Type B pancreatic cell (in vitro differentiated cells): ENCODE data around the gene CFAP52. TPM values are rescaled to one million over a fixed set of nuclear protein-coding genes. Genes with fewer than 3 reads are reported as not detected.
A peak's percentile ranks its signal among the peaks of the same experiment; 100 is the strongest.
"Not testable (repeated sequence)": the region's sequence is repeated elsewhere in the genome, so short reads cannot be mapped to it uniquely, and the experiment has no call there.

Experiments used
- DNase-seq: peaks from one replicate; pipeline ENCODE4 v3.0.0; 2021; ENCODE audit warnings: mixed read lengths; ENCODE audit not compliant: unreplicated experiment; ENCODE audit errors: extremely low spot score
- H3K27ac Mint-ChIP-seq: 2 replicates; pipeline ENCODE4 v1.8.0; 2021; ENCODE audit warnings: mild to moderate bottlenecking, mixed read lengths
- H3K27me3 Mint-ChIP-seq: 2 replicates; pipeline ENCODE4 v1.8.0; 2021; ENCODE audit warnings: mixed read lengths
- H3K36me3 Mint-ChIP-seq: 2 replicates; pipeline ENCODE4 v1.8.0; 2021; ENCODE audit warnings: mixed read lengths
- H3K4me1 Mint-ChIP-seq: one replicate; pipeline ENCODE4 v1.8.0; 2021; ENCODE audit warnings: mixed read lengths; ENCODE audit not compliant: unreplicated experiment
- H3K4me3 Mint-ChIP-seq: 2 replicates; pipeline ENCODE4 v1.8.0; 2021; ENCODE audit warnings: mild to moderate bottlenecking, mixed read lengths
- H3K9me3 Mint-ChIP-seq: 2 replicates; pipeline ENCODE4 v1.8.0; 2021; ENCODE audit warnings: mixed read lengths
- CTCF ChIP-seq: fragments of 200-600 bp; sonication (generic); conservative IDR thresholded peaks from 2 replicates; pipeline ENCODE4 v1.5.0; 2021; ENCODE audit warnings: antibody characterized with exemption, mild to moderate bottlenecking
- total RNA-seq: library from RNA; stranded (reverse); gene quantifications from 2 replicates; pipeline ENCODE4 v1.2.1, GENCODE V29; 2021; ENCODE audit warnings: low replicate concordance

Gene CFAP52
- total RNA-seq, 1 donor from 2014 or later: 7.0 TPM

- Mint-ChIP-seq H3K27me3 (no peaks in the 10 kb centered on the region), H3K4me3 (no peak overlapping the region), H3K27ac (no peak overlapping the region), H3K9me3 (no peaks in the 10 kb centered on the region), H3K4me1 (no peaks in the 10 kb centered on the region), H3K36me3 (peaks cover 6% of the 10 kb centered on the region)
- no peak for DNase-seq
- TF ChIP-seq CTCF: no peak
Observed at GRCh38 chr17:9658593-9659211, 82.3 kb downstream of the CFAP52 start.

- Mint-ChIP-seq H3K9me3 (peaks cover 12% of the 10 kb centered on the region), H3K27me3 (no peaks in the 10 kb centered on the region), H3K4me3 (no peak overlapping the region), H3K4me1 (no peaks in the 10 kb centered on the region), H3K36me3 (peaks cover 21% of the 10 kb centered on the region), H3K27ac (no peak overlapping the region)
- TF ChIP-seq CTCF: no peak
- no peak for DNase-seq
Observed at GRCh38 chr17:9661027-9661426, 84.6 kb downstream of the CFAP52 start.

GRCh38 chr17:9663511-9663910 is 87.1 kb downstream of the CFAP52 start:
- not testable (repeated sequence) for H3K4me3 Mint-ChIP-seq, H3K4me1 Mint-ChIP-seq, H3K27ac Mint-ChIP-seq, H3K27me3 Mint-ChIP-seq, DNase-seq
- Mint-ChIP-seq H3K9me3 (peaks cover 13% of the 10 kb centered on the region), H3K36me3 (peaks cover 22% of the 10 kb centered on the region)

GRCh38 chr17:9666461-9667050 is 90.1 kb downstream of the CFAP52 start:
- Mint-ChIP-seq H3K4me3 (no peak overlapping the region), H3K9me3 (peaks cover 13% of the 10 kb centered on the region), H3K27ac (no peak overlapping the region), H3K4me1 (peaks cover 22% of the 10 kb centered on the region), H3K27me3 (peaks cover 2% of the 10 kb centered on the region), H3K36me3 (peaks cover 32% of the 10 kb centered on the region)
- TF ChIP-seq CTCF: no peak
- no peak for DNase-seq

GRCh38 chr17:9668517-9668916 is 92.1 kb downstream of the CFAP52 start:
- DNase-seq: no peak
- Mint-ChIP-seq H3K4me1 (peaks cover 22% of the 10 kb centered on the region), H3K4me3 (no peak overlapping the region), H3K27me3 (peaks cover 2% of the 10 kb centered on the region), H3K36me3 (peaks cover 32% of the 10 kb centered on the region), H3K27ac (peak overlapping the region; percentile 1), H3K9me3 (peaks cover 13% of the 10 kb centered on the region)
- no peak for TF ChIP-seq CTCF

- no peak for TF ChIP-seq CTCF
- DNase-seq: no peak
- peaks cover 2% of the 10 kb centered on the region for H3K27me3 Mint-ChIP-seq
- H3K36me3 Mint-ChIP-seq: peaks cover 27% of the 10 kb centered on the region
- H3K27ac Mint-ChIP-seq: peak overlapping the region; percentile 89
- peaks cover 22% of the 10 kb centered on the region for H3K4me1 Mint-ChIP-seq
- H3K4me3 Mint-ChIP-seq: peak overlapping the region; percentile 68
- H3K9me3 Mint-ChIP-seq: peaks cover 13% of the 10 kb centered on the region
Observed at GRCh38 chr17:9669551-9670008, 93.1 kb downstream of the CFAP52 start.
